ENCODE measurements around the gene DLK2.

GRCh38 chr6:43442935-43443334 lies 12.4 kb downstream of the DLK2 start:
- TF ChIP-seq POLR2A (IDR thresholded peaks at IDR 0.05) (no peak), CTCF (IDR thresholded peaks at IDR 0.05) (no peak)
